Epithelial cell of proximal tubule (primary cell): ENCODE data around the gene RFT1. TPM values are rescaled to one million over a fixed set of nuclear protein-coding genes. Genes with fewer than 3 reads are reported as not detected.

Source experiments
- DNase-seq: peaks from one replicate; pipeline ENCODE4 v3.0.0-alpha.2; 2011; ENCODE audit warnings: low read depth
- H3K4me3 ChIP-seq: 2 replicates; pipeline ENCODE4 v1.5.1; 2011; ENCODE audit warnings: low read depth, mild to moderate bottlenecking, low read length
- total RNA-seq: library from RNA; depleted of rRNA; stranded (reverse); fragments of >200 nt; gene quantifications from 2 replicates; pipeline ENCODE4 v1.2.3, GENCODE V29; 2015
- TF ChIP-seq, protein P1 (sequence below): conservative IDR thresholded peaks from 2 replicates; pipeline ENCODE4 v1.5.1; 2012; ENCODE audit warnings: low read depth, mild to moderate bottlenecking, low read length

Gene RFT1
- total RNA-seq, 1 donor from 2014 or later: 25.1 TPM

DNA sequence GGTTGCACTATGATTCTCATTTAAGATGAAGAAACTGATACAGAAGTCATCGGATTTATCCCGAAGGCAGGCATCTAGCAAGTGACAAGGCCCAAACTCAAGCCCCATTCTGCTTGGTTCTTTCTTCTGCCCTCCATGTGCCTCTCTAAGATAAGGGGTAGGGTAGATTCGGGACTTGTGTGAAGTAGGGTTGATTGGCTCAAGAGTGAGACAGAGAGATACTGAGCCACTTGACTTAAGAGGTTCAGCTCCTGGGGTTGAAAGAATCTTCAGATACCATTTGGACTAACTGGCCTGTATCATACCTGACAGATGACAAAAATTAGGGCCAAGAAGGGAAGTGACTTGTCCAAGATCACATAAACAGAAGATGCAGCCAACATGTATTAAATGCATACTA is 891 bp downstream of the RFT1 start:
- TF ChIP-seq, protein P1, sequence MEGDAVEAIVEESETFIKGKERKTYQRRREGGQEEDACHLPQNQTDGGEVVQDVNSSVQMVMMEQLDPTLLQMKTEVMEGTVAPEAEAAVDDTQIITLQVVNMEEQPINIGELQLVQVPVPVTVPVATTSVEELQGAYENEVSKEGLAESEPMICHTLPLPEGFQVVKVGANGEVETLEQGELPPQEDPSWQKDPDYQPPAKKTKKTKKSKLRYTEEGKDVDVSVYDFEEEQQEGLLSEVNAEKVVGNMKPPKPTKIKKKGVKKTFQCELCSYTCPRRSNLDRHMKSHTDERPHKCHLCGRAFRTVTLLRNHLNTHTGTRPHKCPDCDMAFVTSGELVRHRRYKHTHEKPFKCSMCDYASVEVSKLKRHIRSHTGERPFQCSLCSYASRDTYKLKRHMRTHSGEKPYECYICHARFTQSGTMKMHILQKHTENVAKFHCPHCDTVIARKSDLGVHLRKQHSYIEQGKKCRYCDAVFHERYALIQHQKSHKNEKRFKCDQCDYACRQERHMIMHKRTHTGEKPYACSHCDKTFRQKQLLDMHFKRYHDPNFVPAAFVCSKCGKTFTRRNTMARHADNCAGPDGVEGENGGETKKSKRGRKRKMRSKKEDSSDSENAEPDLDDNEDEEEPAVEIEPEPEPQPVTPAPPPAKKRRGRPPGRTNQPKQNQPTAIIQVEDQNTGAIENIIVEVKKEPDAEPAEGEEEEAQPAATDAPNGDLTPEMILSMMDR: no peak
- H3K4me3 ChIP-seq: peak overlapping the region; percentile 77
- no peak for DNase-seq

DNA sequence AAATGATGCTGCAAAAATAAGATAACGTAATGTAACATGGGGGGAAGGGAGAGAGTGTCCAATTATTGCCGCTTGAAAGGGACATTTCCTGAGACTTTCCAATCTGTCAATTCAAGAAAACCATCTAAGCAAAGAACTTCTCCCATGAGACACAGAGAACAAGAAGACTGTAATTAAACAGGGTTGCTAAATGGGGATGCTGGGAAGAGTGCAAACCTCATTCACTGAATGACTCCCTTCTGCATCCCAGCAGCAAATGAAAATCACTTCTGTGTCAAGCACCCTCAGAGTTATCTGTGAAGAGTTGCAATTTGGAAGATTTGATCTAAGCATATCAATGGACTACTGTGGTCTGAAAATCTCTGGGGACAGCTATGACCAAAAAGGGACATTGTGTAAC is 3.6 kb downstream of the RFT1 start:
- DNase-seq: no peak
- no peak overlapping the region for H3K4me3 ChIP-seq
- TF ChIP-seq, protein P1: no peak

DNA sequence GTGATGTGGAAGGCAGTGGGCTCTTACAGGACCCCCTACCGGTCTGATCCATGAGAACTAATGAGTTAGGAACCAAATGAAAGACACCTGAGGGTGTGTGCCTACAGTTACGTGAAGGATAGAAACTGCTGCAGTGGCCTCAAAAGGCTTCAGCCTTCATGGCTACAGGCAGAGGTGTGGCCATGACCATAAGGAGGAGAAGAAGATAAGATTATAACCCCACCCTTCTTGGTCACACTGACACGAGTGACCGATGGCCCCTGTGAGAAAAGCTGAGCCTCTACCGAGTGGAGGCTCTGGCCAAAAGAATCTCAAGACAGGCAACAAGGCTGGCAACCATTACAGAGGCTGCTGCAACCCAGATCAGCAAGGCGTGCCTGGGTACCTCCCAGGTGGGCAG is 6.3 kb downstream of the RFT1 start:
- no peak for DNase-seq
- H3K4me3 ChIP-seq: no peak overlapping the region
- TF ChIP-seq, protein P1: no peak

DNA sequence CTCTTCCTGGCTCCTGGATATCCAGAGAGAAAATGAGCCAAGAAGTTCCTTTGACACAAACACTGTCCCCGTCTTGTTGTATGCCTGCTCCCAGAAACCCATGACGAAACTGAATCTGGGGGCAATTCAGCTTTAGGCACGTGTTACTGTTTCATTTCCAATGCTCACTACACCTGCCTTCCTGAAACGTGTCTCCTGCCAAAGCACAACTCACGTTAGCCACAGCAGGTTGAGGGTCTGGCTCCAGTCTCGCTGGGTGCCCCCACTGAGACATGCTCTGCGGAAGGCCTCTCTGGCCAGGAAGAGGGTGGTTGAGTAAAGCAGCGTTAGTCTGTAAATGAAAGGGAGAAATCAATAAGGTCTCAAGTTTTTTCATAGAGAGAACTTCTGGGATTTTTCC is 6.7 kb downstream of the RFT1 start:
- no peak for DNase-seq
- TF ChIP-seq, protein P1: no peak
- H3K4me3 ChIP-seq: no peak overlapping the region

DNA sequence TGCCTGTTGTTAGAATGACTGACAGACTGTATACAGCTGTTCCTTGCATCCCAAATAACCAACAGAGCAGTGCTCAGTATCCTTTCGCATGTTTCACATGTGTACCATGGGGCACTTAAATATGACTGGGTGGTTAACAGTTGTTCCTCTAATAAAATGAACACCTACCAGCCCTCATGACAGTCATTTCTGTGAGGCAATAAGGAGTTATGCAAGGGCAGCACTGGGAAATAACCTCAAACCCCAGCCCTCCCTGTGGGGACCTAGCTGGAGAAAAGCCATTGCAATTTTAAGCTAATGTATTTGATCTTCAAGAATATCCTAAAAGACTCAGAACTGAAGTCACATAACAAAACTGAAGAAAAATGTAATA is 7.3 kb downstream of the RFT1 start:
- TF ChIP-seq, protein P1: no peak
- DNase-seq: no peak
- no peak overlapping the region for H3K4me3 ChIP-seq

DNA sequence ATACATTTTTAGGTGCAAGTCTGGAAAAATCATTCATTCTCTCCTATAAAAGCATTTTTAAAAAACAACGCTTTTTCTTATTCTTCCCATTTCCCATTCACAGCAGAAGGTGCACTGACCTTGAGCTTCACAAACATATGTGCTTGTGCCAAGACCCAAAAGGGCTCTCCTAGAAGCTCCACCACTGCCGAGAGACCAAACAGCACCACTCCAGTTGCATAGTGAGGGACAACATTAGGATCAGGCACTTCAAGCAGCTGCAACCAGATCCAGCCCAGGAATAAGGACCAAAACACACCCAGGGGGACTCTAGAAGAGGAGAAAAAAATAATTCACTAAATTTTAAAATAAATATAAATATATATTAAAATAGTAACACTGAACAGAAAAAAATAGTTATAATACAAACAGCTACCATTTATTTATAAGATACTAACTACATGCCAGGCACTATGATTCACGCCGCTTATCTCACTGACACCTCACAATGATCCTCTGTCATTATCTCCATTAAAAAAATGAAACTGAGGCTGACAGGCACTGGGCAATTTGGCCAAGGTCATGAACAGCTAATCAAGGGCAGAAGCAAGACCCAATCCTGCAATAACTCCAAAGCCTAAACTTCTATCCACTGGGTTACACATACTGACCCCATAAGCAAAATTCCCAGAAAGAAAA is 7.8 kb downstream of the RFT1 start:
- TF ChIP-seq, protein P1: no peak
- DNase-seq: no peak

DNA sequence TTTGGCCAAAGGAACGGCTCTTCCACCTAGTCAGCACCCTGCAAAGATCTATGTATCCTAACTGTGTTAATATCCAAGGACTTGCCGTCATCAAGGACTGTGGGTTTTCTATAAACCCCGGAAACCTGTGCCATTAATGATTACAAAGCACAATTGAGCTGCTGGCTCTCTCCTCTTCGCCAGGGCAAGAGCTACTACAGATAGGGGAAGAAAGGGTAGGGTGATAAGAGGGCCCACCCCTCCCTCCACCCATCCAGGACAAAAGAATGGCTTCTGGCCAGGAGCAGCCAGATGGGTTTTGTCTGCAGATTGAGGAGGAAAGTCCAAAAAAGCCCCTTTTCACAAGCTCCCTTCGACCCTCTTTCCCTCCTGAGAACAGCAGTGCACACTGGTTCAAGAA is 9.9 kb downstream of the RFT1 start:
- H3K4me3 ChIP-seq: no peak overlapping the region
- TF ChIP-seq, protein P1: no peak
- no peak for DNase-seq

More for the DNA sequence above, 7.8 kb downstream of the RFT1 start:
- H3K4me3 ChIP-seq: no peak overlapping the region
